HG03469 (cell line): Measurements from ENCODE around the gene GRID2.

Experiments
- ATAC-seq: cut with Tn5 transposase; IDR thresholded peaks from one replicate; pipeline ENCODE4 v1.9.1; 2021; ENCODE audit warnings: mild to moderate bottlenecking, moderate library complexity, moderate number of reproducible peaks; ENCODE audit not compliant: unreplicated experiment

GRID2 gene

GRCh38 chr4:93466446-93466845, 1162.7 kb downstream of the GRID2 start:
- ATAC-seq = no peak

- ATAC-seq = no peak
Observed at GRCh38 chr4:93467484-93468155, 1163.9 kb downstream of the GRID2 start.

GRCh38 chr4:93469560-93469959, 1165.8 kb downstream of the GRID2 start:
- no peak for ATAC-seq

- no peak for ATAC-seq
Observed at GRCh38 chr4:93475730-93476129, 1172.0 kb downstream of the GRID2 start.

- no peak for ATAC-seq
Observed at GRCh38 chr4:93478805-93479204, 1175.0 kb downstream of the GRID2 start.

- ATAC-seq = no peak
Observed at GRCh38 chr4:93480452-93480851, 1176.7 kb downstream of the GRID2 start.

- ATAC-seq = no peak
Observed at GRCh38 chr4:93495346-93495745, 1191.6 kb downstream of the GRID2 start.

- ATAC-seq = no peak
Observed at GRCh38 chr4:93501244-93501643, 1197.5 kb downstream of the GRID2 start.

- no peak for ATAC-seq
Observed at GRCh38 chr4:93501946-93502345, 1198.2 kb downstream of the GRID2 start.

- ATAC-seq = no peak
Observed at GRCh38 chr4:93502991-93503390, 1199.2 kb downstream of the GRID2 start.

- ATAC-seq = no peak
Observed at GRCh38 chr4:93513851-93514250, 1210.1 kb downstream of the GRID2 start.

- no peak for ATAC-seq
Observed at GRCh38 chr4:93515208-93515607, 1211.4 kb downstream of the GRID2 start.

- ATAC-seq = no peak
Observed at GRCh38 chr4:93529692-93530372, 1226.1 kb downstream of the GRID2 start.

- no peak for ATAC-seq
Observed at GRCh38 chr4:93532234-93532633, 1228.5 kb downstream of the GRID2 start.

- ATAC-seq = no peak
Observed at GRCh38 chr4:93540562-93540961, 1236.8 kb downstream of the GRID2 start.

GRCh38 chr4:93561842-93562241, 1258.1 kb downstream of the GRID2 start:
- ATAC-seq = no peak

GRCh38 chr4:93568758-93569157, 1265.0 kb downstream of the GRID2 start:
- no peak for ATAC-seq

- no peak for ATAC-seq
Observed at GRCh38 chr4:93573285-93573684, 1269.5 kb downstream of the GRID2 start.

GRCh38 chr4:93578942-93579341, 1275.2 kb downstream of the GRID2 start:
- no peak for ATAC-seq

- no peak for ATAC-seq
Observed at GRCh38 chr4:93605163-93605562, 1301.4 kb downstream of the GRID2 start.

GRCh38 chr4:93617606-93618005, 1313.8 kb downstream of the GRID2 start:
- ATAC-seq = no peak

GRCh38 chr4:93633721-93634120, 1330.0 kb downstream of the GRID2 start:
- no peak for ATAC-seq

GRCh38 chr4:93635943-93636342, 1332.2 kb downstream of the GRID2 start:
- no peak for ATAC-seq
